ENCODE data around the gene HCFC1. TPM values are rescaled to one million over a fixed set of nuclear protein-coding genes. Genes with fewer than 3 reads are reported as not detected.

HCFC1 gene
- total RNA-seq, 1 donor from 2014 or later = 48.4 TPM

- H3K9me3 ChIP-seq = no peaks in the 10 kb centered on the region
- TF ChIP-seq CTCF (IDR thresholded peaks at IDR 0.05) = no peak
- no peak for ATAC-seq
- peaks cover 6% of the 10 kb centered on the region for H3K36me3 ChIP-seq
- peak; percentile 7 for DNase-seq
- H3K4me3 ChIP-seq = no peak overlapping the region
- no peaks in the 10 kb centered on the region for H3K27me3 ChIP-seq (ENCODE audit: low read depth)
- H3K4me1 ChIP-seq = peaks cover 32% of the 10 kb centered on the region
- intact Hi-C loops (cut with DNase I) = no loop called here
- no peak overlapping the region for H3K27ac ChIP-seq
Measured at GRCh38 chrX:153919281-153919680, 52.3 kb downstream of the HCFC1 start.

- H3K4me1 ChIP-seq = peaks cover 22% of the 10 kb centered on the region
- ATAC-seq (no peak), DNase-seq (no peak)
- H3K4me3 ChIP-seq = no peak overlapping the region
- H3K9me3 ChIP-seq = no peaks in the 10 kb centered on the region
- no peak overlapping the region for H3K27ac ChIP-seq
- H3K36me3 ChIP-seq = peaks cover 8% of the 10 kb centered on the region
- TF ChIP-seq CTCF (IDR thresholded peaks at IDR 0.05) = no peak
- intact Hi-C loops (cut with DNase I) = no loop called here
- no peaks in the 10 kb centered on the region for H3K27me3 ChIP-seq (ENCODE audit: low read depth)
Measured at GRCh38 chrX:153917869-153918268, 53.7 kb downstream of the HCFC1 start.

GRCh38 chrX:153913701-153914100 is 57.9 kb downstream of the HCFC1 start:
- DNase-seq (no peak), ATAC-seq (no peak)
- H3K4me1 ChIP-seq = no peaks in the 10 kb centered on the region
- TF ChIP-seq CTCF (IDR thresholded peaks at IDR 0.05) = no peak
- peaks cover 14% of the 10 kb centered on the region for H3K36me3 ChIP-seq
- H3K4me3 ChIP-seq = no peak overlapping the region
- intact Hi-C loops (cut with DNase I) = no loop called here
- no peaks in the 10 kb centered on the region for H3K9me3 ChIP-seq
- no peaks in the 10 kb centered on the region for H3K27me3 ChIP-seq (ENCODE audit: low read depth)
- H3K27ac ChIP-seq = no peak overlapping the region

GRCh38 chrX:153913211-153913610 is 58.4 kb downstream of the HCFC1 start:
- intact Hi-C loops (cut with DNase I) = no loop called here
- no peak for ATAC-seq
- Histone ChIP-seq H3K36me3 (peaks cover 9% of the 10 kb centered on the region), H3K27ac (no peak overlapping the region), H3K4me3 (no peak overlapping the region), H3K4me1 (no peaks in the 10 kb centered on the region), H3K27me3 (ENCODE audit: low read depth) (no peaks in the 10 kb centered on the region), H3K9me3 (no peaks in the 10 kb centered on the region)
- no peak for TF ChIP-seq CTCF (IDR thresholded peaks at IDR 0.05)
- DNase-seq = no peak

GRCh38 chrX:153911798-153912197 is 59.8 kb downstream of the HCFC1 start:
- Histone ChIP-seq H3K36me3 (peaks cover 8% of the 10 kb centered on the region), H3K9me3 (no peaks in the 10 kb centered on the region), H3K4me1 (no peaks in the 10 kb centered on the region), H3K4me3 (no peak overlapping the region), H3K27ac (no peak overlapping the region), H3K27me3 (ENCODE audit: low read depth) (no peaks in the 10 kb centered on the region)
- intact Hi-C loops (cut with DNase I) = no loop called here
- ATAC-seq = no peak
- DNase-seq = no peak
- TF ChIP-seq CTCF (IDR thresholded peaks at IDR 0.05) = no peak

- Histone ChIP-seq H3K36me3 (peaks cover 8% of the 10 kb centered on the region), H3K4me3 (no peak overlapping the region), H3K4me1 (no peaks in the 10 kb centered on the region), H3K27me3 (ENCODE audit: low read depth) (no peaks in the 10 kb centered on the region), H3K27ac (no peak overlapping the region), H3K9me3 (no peaks in the 10 kb centered on the region)
- no peak for ATAC-seq
- no peak for TF ChIP-seq CTCF (IDR thresholded peaks at IDR 0.05)
- intact Hi-C loops (cut with DNase I) = no loop called here
- DNase-seq = no peak
Measured at GRCh38 chrX:153910446-153910845, 61.2 kb downstream of the HCFC1 start.

Data from lower lobe of right lung (tissue), 2 donors.